NCI-H1930 (cell line): ENCODE data around the gene PPP1R8.
"Not testable (repeated sequence)": the region's sequence is repeated elsewhere in the genome, so short reads cannot be mapped to it uniquely, and the experiment has no call there.

ENCODE experiments used
- DNase-seq, 2 experiments: peaks; one replicate each; lab custom pipeline; 2025; lab: John Stamatoyannopoulos, UW

PPP1R8 gene

GRCh38 chr1:27830621-27831440 lies at the start of gene PPP1R8:
Gene PPP1R8, plus strand, starts transcription at chr1:27830782. Its CDS starts 54 bp downstream, at chr1:27830836.
- DNase-seq, result peak; percentile 96

GRCh38 chr1:27782950-27783349 lies 47.6 kb upstream of the PPP1R8 start:
- no peak for DNase-seq

GRCh38 chr1:27784700-27785099 lies 45.9 kb upstream of the PPP1R8 start:
- DNase-seq, result no peak

GRCh38 chr1:27785781-27786455 lies 44.7 kb upstream of the PPP1R8 start:
- DNase-seq, result no peak

- no peak for DNase-seq
Observed at GRCh38 chr1:27787895-27788294, 42.7 kb upstream of the PPP1R8 start.

- no peak for DNase-seq
Observed at GRCh38 chr1:27789540-27790041, 41.0 kb upstream of the PPP1R8 start.

- not testable (repeated sequence) for DNase-seq
Observed at GRCh38 chr1:27790270-27790669, 40.3 kb upstream of the PPP1R8 start.

- DNase-seq, result no peak
Observed at GRCh38 chr1:27795601-27796000, 35.0 kb upstream of the PPP1R8 start.

- DNase-seq, result no peak
Observed at GRCh38 chr1:27804791-27805190, 25.8 kb upstream of the PPP1R8 start.

GRCh38 chr1:27806758-27807157 lies 23.8 kb upstream of the PPP1R8 start:
- DNase-seq, result no peak

- no peak for DNase-seq
Observed at GRCh38 chr1:27807385-27807784, 23.2 kb upstream of the PPP1R8 start.

GRCh38 chr1:27808131-27808530 lies 22.5 kb upstream of the PPP1R8 start:
- not testable (repeated sequence) for DNase-seq

- no peak for DNase-seq
Observed at GRCh38 chr1:27809883-27810282, 20.7 kb upstream of the PPP1R8 start.

- no peak for DNase-seq
Observed at GRCh38 chr1:27811741-27812500, 18.7 kb upstream of the PPP1R8 start.

GRCh38 chr1:27816921-27817630 lies 13.5 kb upstream of the PPP1R8 start:
- no peak for DNase-seq

GRCh38 chr1:27821761-27822315 lies 8.7 kb upstream of the PPP1R8 start:
- DNase-seq, result no peak

GRCh38 chr1:27823784-27824183 lies 6.8 kb upstream of the PPP1R8 start:
- DNase-seq, result no peak

- DNase-seq, result no peak
Observed at GRCh38 chr1:27824411-27824810, 6.2 kb upstream of the PPP1R8 start.

- DNase-seq, result not testable (repeated sequence)
Observed at GRCh38 chr1:27829339-27829960, 1.1 kb upstream of the PPP1R8 start.

GRCh38 chr1:27831568-27832410 lies 1.2 kb downstream of the PPP1R8 start:
- DNase-seq, result no peak
